Glutamatergic neuron (in vitro differentiated cells): ENCODE measurements around the gene CACNA1G. TPM values are rescaled to one million over a fixed set of nuclear protein-coding genes. Genes with fewer than 3 reads are reported as not detected.

Experiments
- DNase-seq: peaks from one replicate; pipeline ENCODE4 v3.0.0; 2022
- H3K27ac Mint-ChIP-seq: one replicate; pipeline ENCODE4 v1.8.0; 2020; ENCODE audit warnings: mild to moderate bottlenecking, mixed read lengths, inconsistent platforms; ENCODE audit not compliant: unreplicated experiment
- H3K27me3 Mint-ChIP-seq: one replicate; pipeline ENCODE4 v1.8.0; 2020; ENCODE audit warnings: mild to moderate bottlenecking, moderate library complexity, mixed read lengths, inconsistent platforms; ENCODE audit not compliant: unreplicated experiment
- H3K36me3 Mint-ChIP-seq: one replicate; pipeline ENCODE4 v1.8.0; 2020; ENCODE audit warnings: mild to moderate bottlenecking, mixed read lengths, inconsistent platforms; ENCODE audit not compliant: unreplicated experiment
- H3K4me1 Mint-ChIP-seq: one replicate; pipeline ENCODE4 v1.8.0; 2020; ENCODE audit warnings: mild to moderate bottlenecking, low read depth, mixed read lengths, inconsistent platforms; ENCODE audit not compliant: unreplicated experiment
- H3K4me3 Mint-ChIP-seq: one replicate; pipeline ENCODE4 v1.8.0; 2020; ENCODE audit warnings: mild to moderate bottlenecking, mixed read lengths, inconsistent platforms; ENCODE audit not compliant: unreplicated experiment
- H3K9me3 Mint-ChIP-seq: one replicate; pipeline ENCODE4 v1.8.0; 2020; ENCODE audit warnings: mild to moderate bottlenecking, moderate library complexity, mixed read lengths, inconsistent platforms; ENCODE audit not compliant: unreplicated experiment
- CTCF ChIP-seq: fragments of 200-600 bp; sonication (generic); IDR thresholded peaks from one replicate; pipeline ENCODE4 v1.5.0; 2021; ENCODE audit not compliant: partially characterized antibody, unreplicated experiment
- total RNA-seq: library from RNA; stranded (reverse); fragmentation: NEBNext Ultra II Directional; extraction: Animal tissue kit (Norgen Biotek cat#: 25700); gene quantifications from one replicate; pipeline ENCODE4 v1.2.1, GENCODE V29; 2021; ENCODE audit not compliant: unreplicated experiment

CACNA1G gene
- total RNA-seq, 1 donor from 2014 or later: 2.2 TPM

GRCh38 chr17:50551884-50552283 lies 8.6 kb upstream of the CACNA1G start:
- Mint-ChIP-seq H3K9me3 (peaks cover 8% of the 10 kb centered on the region), H3K27me3 (peaks cover 2% of the 10 kb centered on the region), H3K36me3 (no peaks in the 10 kb centered on the region), H3K4me3 (no peak overlapping the region), H3K4me1 (peaks cover 22% of the 10 kb centered on the region), H3K27ac (no peak overlapping the region)
- DNase-seq: no peak
- no peak for TF ChIP-seq CTCF

GRCh38 chr17:50554201-50554600 lies 6.3 kb upstream of the CACNA1G start:
- no peak for TF ChIP-seq CTCF
- Mint-ChIP-seq H3K9me3 (peaks cover 10% of the 10 kb centered on the region), H3K27ac (no peak overlapping the region)

GRCh38 chr17:50556803-50557202 lies 3.7 kb upstream of the CACNA1G start:
- H3K4me3 Mint-ChIP-seq: peak overlapping the region; percentile 49
- no peak overlapping the region for H3K27ac Mint-ChIP-seq
- no peak for DNase-seq
- TF ChIP-seq CTCF: no peak
- H3K36me3 Mint-ChIP-seq: no peaks in the 10 kb centered on the region
- H3K4me1 Mint-ChIP-seq: peaks cover 37% of the 10 kb centered on the region
- H3K9me3 Mint-ChIP-seq: peaks cover 7% of the 10 kb centered on the region
- peaks cover 6% of the 10 kb centered on the region for H3K27me3 Mint-ChIP-seq

More at GRCh38 chr17:50554201-50554600, 6.3 kb upstream of the CACNA1G start:
- Mint-ChIP-seq H3K4me3 (no peak overlapping the region), H3K36me3 (no peaks in the 10 kb centered on the region), H3K4me1 (peaks cover 37% of the 10 kb centered on the region), H3K27me3 (peaks cover 6% of the 10 kb centered on the region)
- no peak for DNase-seq

- Mint-ChIP-seq H3K4me1 (peaks cover 40% of the 10 kb centered on the region), H3K27me3 (peaks cover 10% of the 10 kb centered on the region), H3K4me3 (peak overlapping the region; percentile 77), H3K36me3 (no peaks in the 10 kb centered on the region), H3K27ac (peak overlapping the region; percentile 64), H3K9me3 (peaks cover 9% of the 10 kb centered on the region)
- no peak for DNase-seq
- TF ChIP-seq CTCF: no peak
These were observed 2.9 kb upstream of the CACNA1G start for GRCh38 chr17:50557630-50558029.

GRCh38 chr17:50558091-50558490 lies 2.4 kb upstream of the CACNA1G start:
- peaks cover 40% of the 10 kb centered on the region for H3K4me1 Mint-ChIP-seq
- TF ChIP-seq CTCF: no peak
- H3K27me3 Mint-ChIP-seq: peaks cover 10% of the 10 kb centered on the region
- DNase-seq: no peak
- H3K9me3 Mint-ChIP-seq: peaks cover 9% of the 10 kb centered on the region
- peak overlapping the region; percentile 64 for H3K27ac Mint-ChIP-seq
- no peaks in the 10 kb centered on the region for H3K36me3 Mint-ChIP-seq
- H3K4me3 Mint-ChIP-seq: peak overlapping the region; percentile 77
